H9 (cell line): ENCODE results near the gene KCTD17. TPM values are rescaled to one million over a fixed set of nuclear protein-coding genes. Genes with fewer than 3 reads are reported as not detected.

Experiments
- DNase-seq: peaks from one replicate; pipeline ENCODE4 v3.0.0-alpha.2; 2017
- H2AFZ ChIP-seq: one replicate; pipeline ENCODE4 v1.6.1; 2013; ENCODE audit warnings: mild to moderate bottlenecking, low read length, control low read depth, moderate library complexity
- H2AK5ac ChIP-seq: 2 replicates; pipeline ENCODE4 v1.6.1; 2013; ENCODE audit warnings: low read length, control low read depth, mixed read lengths; ENCODE audit not compliant: insufficient read length
- H2BK120ac ChIP-seq: one replicate; pipeline ENCODE4 v1.6.1; 2013; ENCODE audit warnings: low read depth, mild to moderate bottlenecking, low read length, control low read depth, inconsistent platforms; ENCODE audit not compliant: poor library complexity, severe bottlenecking
- H2BK12ac ChIP-seq: 2 replicates; pipeline ENCODE4 v1.6.1; 2013; ENCODE audit warnings: low read length, control low read depth, mixed read lengths, low read depth; ENCODE audit not compliant: insufficient read length
- H2BK15ac ChIP-seq: 2 replicates; pipeline ENCODE4 v1.6.1; 2013; ENCODE audit warnings: low read depth, low read length, control low read depth
- H2BK20ac ChIP-seq: one replicate; pipeline ENCODE4 v1.6.1; 2013; ENCODE audit warnings: low read depth, mild to moderate bottlenecking, low read length, control low read depth, inconsistent platforms; ENCODE audit not compliant: poor library complexity, severe bottlenecking
- H2BK5ac ChIP-seq: 2 replicates; pipeline ENCODE4 v1.6.1; 2013; ENCODE audit warnings: low read length, control low read depth, mixed read lengths; ENCODE audit not compliant: insufficient read length
- H3K14ac ChIP-seq: 2 replicates; pipeline ENCODE4 v1.6.1; 2013; ENCODE audit warnings: low read length, control low read depth; ENCODE audit not compliant: insufficient read depth
- H3K18ac ChIP-seq: 2 replicates; pipeline ENCODE4 v1.6.1; 2013; ENCODE audit warnings: low read depth, mild to moderate bottlenecking, mixed read lengths, low read length, control low read depth; ENCODE audit not compliant: insufficient read length
- H3K23ac ChIP-seq: 2 replicates; pipeline ENCODE4 v1.6.1; 2013; ENCODE audit warnings: low read length, control low read depth, mixed read lengths, low read depth; ENCODE audit not compliant: insufficient read length
- H3K23me2 ChIP-seq: 2 replicates; pipeline ENCODE4 v1.6.1; 2013; ENCODE audit warnings: low read depth, mild to moderate bottlenecking, mixed read lengths, low read length, control low read depth; ENCODE audit not compliant: insufficient read length, poor library complexity, severe bottlenecking
- H3K27ac ChIP-seq: 2 replicates; pipeline ENCODE4 v1.5.1; 2013; ENCODE audit warnings: low read length, control low read depth, mixed read lengths, low read depth; ENCODE audit not compliant: insufficient read length
- H3K27me3 ChIP-seq: 2 replicates; pipeline ENCODE4 v1.6.1; 2013; ENCODE audit warnings: low read length, control low read depth, inconsistent platforms; ENCODE audit not compliant: insufficient read depth
- H3K4ac ChIP-seq: 2 replicates; pipeline ENCODE4 v1.6.1; 2013; ENCODE audit warnings: low read depth, mild to moderate bottlenecking, control low read depth, inconsistent platforms, low read length, moderate library complexity
- H3K4me1 ChIP-seq: 2 replicates; pipeline ENCODE4 v1.6.1; 2013; ENCODE audit warnings: low read length, control low read depth, inconsistent platforms; ENCODE audit not compliant: insufficient read depth
- H3K4me2 ChIP-seq: 2 replicates; pipeline ENCODE4 v1.6.1; 2013; ENCODE audit warnings: low read length, control low read depth, mixed read lengths; ENCODE audit not compliant: insufficient read length, insufficient read depth
- H3K56ac ChIP-seq: 2 replicates; pipeline ENCODE4 v1.6.1; 2013; ENCODE audit warnings: low read depth, mild to moderate bottlenecking, mixed read lengths, low read length, control low read depth; ENCODE audit not compliant: insufficient read length
- H3K79me1 ChIP-seq: 2 replicates; pipeline ENCODE4 v1.6.1; 2013; ENCODE audit warnings: low read depth, mild to moderate bottlenecking, moderate library complexity, low read length, control low read depth, inconsistent platforms; ENCODE audit not compliant: insufficient read depth, poor library complexity, severe bottlenecking
- H3K79me2 ChIP-seq: 2 replicates; pipeline ENCODE4 v1.6.1; 2013; ENCODE audit warnings: low read length, control low read depth, inconsistent platforms; ENCODE audit not compliant: insufficient read depth
- H3K9ac ChIP-seq: 2 replicates; pipeline ENCODE4 v1.6.1; 2013; ENCODE audit warnings: low read length, control low read depth, mixed read lengths; ENCODE audit not compliant: insufficient read length; ENCODE audit errors: extremely low read depth
- H3K9me3 ChIP-seq: one replicate; pipeline ENCODE4 v1.6.1; 2013; ENCODE audit warnings: low read depth, low read length, inconsistent platforms; ENCODE audit not compliant: control insufficient read depth
- H3T11ph ChIP-seq: one replicate; pipeline ENCODE4 v1.6.1; 2013; ENCODE audit warnings: mild to moderate bottlenecking, low read length, control low read depth, inconsistent platforms
- H4K20me1 ChIP-seq: one replicate; pipeline ENCODE4 v1.6.1; 2013; ENCODE audit not compliant: control insufficient read depth, insufficient read length, insufficient read depth
- H4K5ac ChIP-seq: 2 replicates; pipeline ENCODE4 v1.6.1; 2013; ENCODE audit warnings: low read depth, mild to moderate bottlenecking, mixed read lengths, low read length, control low read depth; ENCODE audit not compliant: insufficient read length
- H4K8ac ChIP-seq: replicated peaks from 2 replicates; pipeline ENCODE4 v1.6.1; 2013; ENCODE audit warnings: low read length, control low read depth, mixed read lengths, low read depth; ENCODE audit not compliant: insufficient read length
- H4K91ac ChIP-seq: 2 replicates; pipeline ENCODE4 v1.6.1; 2013; ENCODE audit warnings: low read depth, mild to moderate bottlenecking, moderate library complexity, mixed read lengths, low read length, control low read depth; ENCODE audit not compliant: insufficient read length
- H3K27ac Mint-ChIP-seq, 3 experiments: 2 replicates in 2 of 3; 3 replicates in 1 of 3; pipeline ENCODE4 v1.8.0; 2020 to 2021; ENCODE audit warnings: mixed read lengths in 3 of 3, mild to moderate bottlenecking in 1 of 3, moderate library complexity in 1 of 3
- H3K27me3 Mint-ChIP-seq: 2 replicates; pipeline ENCODE4 v1.8.0; 2021; ENCODE audit warnings: low read depth, mild to moderate bottlenecking, moderate library complexity, mixed read lengths
- H3K36me3 Mint-ChIP-seq, 3 experiments: 2 replicates in 2 of 3; 3 replicates in 1 of 3; pipeline ENCODE4 v1.8.0; 2020 to 2021; ENCODE audit warnings: low read depth in 3 of 3, mixed read lengths in 3 of 3; ENCODE audit not compliant: insufficient read depth in 1 of 3
- H3K4me1 Mint-ChIP-seq, 2 experiments: 2 replicates each; pipeline ENCODE4 v1.8.0; 2020; ENCODE audit warnings: mixed read lengths in 2 of 2
- H3K4me3 Mint-ChIP-seq, 2 experiments: 2 replicates in 1 of 2; 3 replicates in 1 of 2; pipeline ENCODE4 v1.8.0; 2020 to 2021; ENCODE audit warnings: mild to moderate bottlenecking in 2 of 2, mixed read lengths in 2 of 2, moderate library complexity in 1 of 2
- H3K9me3 Mint-ChIP-seq, 2 experiments: 2 replicates in 1 of 2; 3 replicates in 1 of 2; pipeline ENCODE4 v1.8.0; 2020; ENCODE audit warnings: mild to moderate bottlenecking in 2 of 2, mixed read lengths in 2 of 2, moderate library complexity in 1 of 2
- CTCF ChIP-seq: fragments of 200-600 bp; sonication (generic); conservative IDR thresholded peaks from 3 replicates; pipeline ENCODE4 v1.8.0; 2021; ENCODE audit warnings: antibody characterized with exemption, mild to moderate bottlenecking
- WGBS: extraction: QIAGEN DNeasy Blood & Tissue Kit; methylation state at CpG from one replicate; pipeline ENCODE4 v1.1.7; 2013; ENCODE audit warnings: missing lambda C conversion rate, low lambda C conversion rate, mixed read lengths; ENCODE audit not compliant: insufficient read length; ENCODE audit errors: extremely low coverage; 5-methylcytosine and 5-hydroxymethylcytosine counted together
- total RNA-seq: library from RNA; stranded (reverse); gene quantifications from 2 replicates; pipeline ENCODE4 v1.2.1, GENCODE V29; 2021

KCTD17 gene
- total RNA-seq, 1 experiment from 2014 or later = 34.1 TPM

GRCh38 chr22:37062376-37062675 is 10.8 kb downstream of the KCTD17 start:
- no CpG with 5 or more reads among the region's 7 CpGs for WGBS
- Histone ChIP-seq H3K56ac (no peak overlapping the region), H3K4me2 (no peak overlapping the region)

More at GRCh38 chr22:37062376-37062675, 10.8 kb downstream of the KCTD17 start:
- H4K20me1 ChIP-seq = no peaks in the 10 kb centered on the region
- no peaks in the 10 kb centered on the region; the same call in 1 of the 2 replicates for H3K4me1 ChIP-seq
- Mint-ChIP-seq H3K4me3 (no peak overlapping the region), H3K4me1 (peaks cover 9 to 25% of the 10 kb centered on the region in 2 experiments), H3K27ac (no peak overlapping the region), H3K9me3 (no peaks in the 10 kb centered on the region; a peak in 1 of 5 replicates), H3K36me3 (peaks cover 4 to 20% (median 12%) of the 10 kb centered on the region in 3 experiments), H3K27me3 (peaks cover 34% of the 10 kb centered on the region)
- no peak overlapping the region for H3K14ac ChIP-seq
- no peak overlapping the region for H4K8ac ChIP-seq
- H3K27ac ChIP-seq = no peak overlapping the region
- no peak overlapping the region for H2AFZ ChIP-seq
- no peak for DNase-seq
- no peak overlapping the region for H2BK120ac ChIP-seq
- H3K18ac ChIP-seq = no peak overlapping the region
- H3T11ph ChIP-seq = no peak overlapping the region
- no peak overlapping the region for H3K23ac ChIP-seq
- no peak overlapping the region for H2BK5ac ChIP-seq
- H3K9ac ChIP-seq = no peak overlapping the region
- H2AK5ac ChIP-seq = no peak overlapping the region
- H2BK12ac ChIP-seq = no peak overlapping the region
- no peak overlapping the region for H4K91ac ChIP-seq
- H3K79me2 ChIP-seq = no peaks in the 10 kb centered on the region
- H3K23me2 ChIP-seq = no peaks in the 10 kb centered on the region
- H3K27me3 ChIP-seq = peaks cover 3% of the 10 kb centered on the region
- H4K5ac ChIP-seq = no peak overlapping the region
- no peaks in the 10 kb centered on the region for H3K9me3 ChIP-seq
- no peaks in the 10 kb centered on the region for H3K79me1 ChIP-seq
- TF ChIP-seq CTCF = no peak
- H2BK20ac ChIP-seq = no peak overlapping the region
- H2BK15ac ChIP-seq = no peak overlapping the region
- H3K4ac ChIP-seq = no peak overlapping the region
